Measurements from ENCODE around the gene ZFAND2B. TPM values are rescaled to one million over a fixed set of nuclear protein-coding genes. Genes with fewer than 3 reads are reported as not detected.

ZFAND2B gene
- total RNA-seq, 1 experiment from 2014 or later = 19.5 TPM

DNA sequence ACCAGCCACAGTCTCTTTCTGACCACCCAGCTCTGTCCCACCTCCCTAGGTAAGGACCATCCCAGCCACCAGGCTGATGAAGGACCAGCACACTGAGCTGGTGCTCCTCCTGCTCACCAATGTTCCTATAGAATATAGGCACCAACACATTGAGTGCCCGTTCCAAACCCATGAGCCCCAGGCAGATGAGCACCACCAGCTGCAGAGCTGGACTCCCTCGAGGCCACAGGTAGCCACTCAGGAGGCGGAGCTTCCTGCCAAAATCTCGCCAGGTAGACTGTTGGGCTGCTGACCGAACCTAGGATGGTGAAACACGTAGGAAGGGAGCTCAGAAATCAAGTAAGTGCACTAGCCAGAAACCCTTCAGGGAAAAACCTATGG lies 9.9 kb downstream of the ZFAND2B start:
- TF ChIP-seq, protein P1, sequence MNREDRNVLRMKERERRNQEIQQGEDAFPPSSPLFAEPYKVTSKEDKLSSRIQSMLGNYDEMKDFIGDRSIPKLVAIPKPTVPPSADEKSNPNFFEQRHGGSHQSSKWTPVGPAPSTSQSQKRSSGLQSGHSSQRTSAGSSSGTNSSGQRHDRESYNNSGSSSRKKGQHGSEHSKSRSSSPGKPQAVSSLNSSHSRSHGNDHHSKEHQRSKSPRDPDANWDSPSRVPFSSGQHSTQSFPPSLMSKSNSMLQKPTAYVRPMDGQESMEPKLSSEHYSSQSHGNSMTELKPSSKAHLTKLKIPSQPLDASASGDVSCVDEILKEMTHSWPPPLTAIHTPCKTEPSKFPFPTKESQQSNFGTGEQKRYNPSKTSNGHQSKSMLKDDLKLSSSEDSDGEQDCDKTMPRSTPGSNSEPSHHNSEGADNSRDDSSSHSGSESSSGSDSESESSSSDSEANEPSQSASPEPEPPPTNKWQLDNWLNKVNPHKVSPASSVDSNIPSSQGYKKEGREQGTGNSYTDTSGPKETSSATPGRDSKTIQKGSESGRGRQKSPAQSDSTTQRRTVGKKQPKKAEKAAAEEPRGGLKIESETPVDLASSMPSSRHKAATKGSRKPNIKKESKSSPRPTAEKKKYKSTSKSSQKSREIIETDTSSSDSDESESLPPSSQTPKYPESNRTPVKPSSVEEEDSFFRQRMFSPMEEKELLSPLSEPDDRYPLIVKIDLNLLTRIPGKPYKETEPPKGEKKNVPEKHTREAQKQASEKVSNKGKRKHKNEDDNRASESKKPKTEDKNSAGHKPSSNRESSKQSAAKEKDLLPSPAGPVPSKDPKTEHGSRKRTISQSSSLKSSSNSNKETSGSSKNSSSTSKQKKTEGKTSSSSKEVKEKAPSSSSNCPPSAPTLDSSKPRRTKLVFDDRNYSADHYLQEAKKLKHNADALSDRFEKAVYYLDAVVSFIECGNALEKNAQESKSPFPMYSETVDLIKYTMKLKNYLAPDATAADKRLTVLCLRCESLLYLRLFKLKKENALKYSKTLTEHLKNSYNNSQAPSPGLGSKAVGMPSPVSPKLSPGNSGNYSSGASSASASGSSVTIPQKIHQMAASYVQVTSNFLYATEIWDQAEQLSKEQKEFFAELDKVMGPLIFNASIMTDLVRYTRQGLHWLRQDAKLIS (CRISPR knock-in tag; IDR thresholded peaks at IDR 0.05; ENCODE audit: borderline replicate concordance) = no peak
- TF ChIP-seq MXD4 (CRISPR knock-in tag; IDR thresholded peaks at IDR 0.05; ENCODE audit: borderline replicate concordance) (no peak), TEAD1 (CRISPR knock-in tag; IDR thresholded peaks at IDR 0.05) (no peak), OVOL2 (CRISPR knock-in tag; IDR thresholded peaks at IDR 0.05; ENCODE audit: borderline replicate concordance) (no peak), TCF7 (CRISPR knock-in tag; IDR thresholded peaks at IDR 0.05; ENCODE audit: low read depth) (no peak), CREM (CRISPR knock-in tag; IDR thresholded peaks at IDR 0.05) (no peak), RELA (CRISPR knock-in tag; IDR thresholded peaks at IDR 0.05; ENCODE audit: borderline replicate concordance) (no peak), EMX1 (CRISPR knock-in tag; IDR thresholded peaks at IDR 0.05) (no peak), FOXP1 (CRISPR knock-in tag; IDR thresholded peaks at IDR 0.05; ENCODE audit: borderline replicate concordance) (no peak), GTF2I (CRISPR knock-in tag; conservative IDR thresholded peaks at IDR 0.05) (no peak), ZNF121 (CRISPR knock-in tag; IDR thresholded peaks at IDR 0.05) (no peak), SOX15 (CRISPR knock-in tag; IDR thresholded peaks at IDR 0.05) (no peak), NFYB (CRISPR knock-in tag; conservative IDR thresholded peaks at IDR 0.05; ENCODE audit: low read depth) (no peak)
- TF ChIP-seq, protein P2, sequence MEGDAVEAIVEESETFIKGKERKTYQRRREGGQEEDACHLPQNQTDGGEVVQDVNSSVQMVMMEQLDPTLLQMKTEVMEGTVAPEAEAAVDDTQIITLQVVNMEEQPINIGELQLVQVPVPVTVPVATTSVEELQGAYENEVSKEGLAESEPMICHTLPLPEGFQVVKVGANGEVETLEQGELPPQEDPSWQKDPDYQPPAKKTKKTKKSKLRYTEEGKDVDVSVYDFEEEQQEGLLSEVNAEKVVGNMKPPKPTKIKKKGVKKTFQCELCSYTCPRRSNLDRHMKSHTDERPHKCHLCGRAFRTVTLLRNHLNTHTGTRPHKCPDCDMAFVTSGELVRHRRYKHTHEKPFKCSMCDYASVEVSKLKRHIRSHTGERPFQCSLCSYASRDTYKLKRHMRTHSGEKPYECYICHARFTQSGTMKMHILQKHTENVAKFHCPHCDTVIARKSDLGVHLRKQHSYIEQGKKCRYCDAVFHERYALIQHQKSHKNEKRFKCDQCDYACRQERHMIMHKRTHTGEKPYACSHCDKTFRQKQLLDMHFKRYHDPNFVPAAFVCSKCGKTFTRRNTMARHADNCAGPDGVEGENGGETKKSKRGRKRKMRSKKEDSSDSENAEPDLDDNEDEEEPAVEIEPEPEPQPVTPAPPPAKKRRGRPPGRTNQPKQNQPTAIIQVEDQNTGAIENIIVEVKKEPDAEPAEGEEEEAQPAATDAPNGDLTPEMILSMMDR (IDR thresholded peaks at IDR 0.05) = no peak
- TF ChIP-seq, protein P3, sequence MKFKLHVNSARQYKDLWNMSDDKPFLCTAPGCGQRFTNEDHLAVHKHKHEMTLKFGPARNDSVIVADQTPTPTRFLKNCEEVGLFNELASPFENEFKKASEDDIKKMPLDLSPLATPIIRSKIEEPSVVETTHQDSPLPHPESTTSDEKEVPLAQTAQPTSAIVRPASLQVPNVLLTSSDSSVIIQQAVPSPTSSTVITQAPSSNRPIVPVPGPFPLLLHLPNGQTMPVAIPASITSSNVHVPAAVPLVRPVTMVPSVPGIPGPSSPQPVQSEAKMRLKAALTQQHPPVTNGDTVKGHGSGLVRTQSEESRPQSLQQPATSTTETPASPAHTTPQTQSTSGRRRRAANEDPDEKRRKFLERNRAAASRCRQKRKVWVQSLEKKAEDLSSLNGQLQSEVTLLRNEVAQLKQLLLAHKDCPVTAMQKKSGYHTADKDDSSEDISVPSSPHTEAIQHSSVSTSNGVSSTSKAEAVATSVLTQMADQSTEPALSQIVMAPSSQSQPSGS (CRISPR knock-in tag; IDR thresholded peaks at IDR 0.05; ENCODE audit: borderline replicate concordance, low read depth) = no peak
- TF ChIP-seq, protein P4, sequence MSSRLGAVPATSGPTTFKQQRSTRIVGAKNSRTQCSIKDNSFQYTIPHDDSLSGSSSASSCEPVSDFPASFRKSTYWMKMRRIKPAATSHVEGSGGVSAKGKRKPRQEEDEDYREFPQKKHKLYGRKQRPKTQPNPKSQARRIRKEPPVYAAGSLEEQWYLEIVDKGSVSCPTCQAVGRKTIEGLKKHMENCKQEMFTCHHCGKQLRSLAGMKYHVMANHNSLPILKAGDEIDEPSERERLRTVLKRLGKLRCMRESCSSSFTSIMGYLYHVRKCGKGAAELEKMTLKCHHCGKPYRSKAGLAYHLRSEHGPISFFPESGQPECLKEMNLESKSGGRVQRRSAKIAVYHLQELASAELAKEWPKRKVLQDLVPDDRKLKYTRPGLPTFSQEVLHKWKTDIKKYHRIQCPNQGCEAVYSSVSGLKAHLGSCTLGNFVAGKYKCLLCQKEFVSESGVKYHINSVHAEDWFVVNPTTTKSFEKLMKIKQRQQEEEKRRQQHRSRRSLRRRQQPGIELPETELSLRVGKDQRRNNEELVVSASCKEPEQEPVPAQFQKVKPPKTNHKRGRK (CRISPR knock-in tag; IDR thresholded peaks at IDR 0.05; ENCODE audit: borderline replicate concordance) = no peak
- TF ChIP-seq, protein P5, sequence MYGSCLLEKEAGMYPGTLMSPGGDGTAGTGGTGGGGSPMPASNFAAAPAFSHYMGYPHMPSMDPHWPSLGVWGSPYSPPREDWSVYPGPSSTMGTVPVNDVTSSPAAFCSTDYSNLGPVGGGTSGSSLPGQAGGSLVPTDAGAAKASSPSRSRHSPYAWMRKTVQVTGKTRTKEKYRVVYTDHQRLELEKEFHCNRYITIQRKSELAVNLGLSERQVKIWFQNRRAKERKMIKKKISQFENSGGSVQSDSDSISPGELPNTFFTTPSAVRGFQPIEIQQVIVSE (CRISPR knock-in tag; IDR thresholded peaks at IDR 0.05; ENCODE audit: borderline replicate concordance) = no peak
- TF ChIP-seq, protein P6, sequence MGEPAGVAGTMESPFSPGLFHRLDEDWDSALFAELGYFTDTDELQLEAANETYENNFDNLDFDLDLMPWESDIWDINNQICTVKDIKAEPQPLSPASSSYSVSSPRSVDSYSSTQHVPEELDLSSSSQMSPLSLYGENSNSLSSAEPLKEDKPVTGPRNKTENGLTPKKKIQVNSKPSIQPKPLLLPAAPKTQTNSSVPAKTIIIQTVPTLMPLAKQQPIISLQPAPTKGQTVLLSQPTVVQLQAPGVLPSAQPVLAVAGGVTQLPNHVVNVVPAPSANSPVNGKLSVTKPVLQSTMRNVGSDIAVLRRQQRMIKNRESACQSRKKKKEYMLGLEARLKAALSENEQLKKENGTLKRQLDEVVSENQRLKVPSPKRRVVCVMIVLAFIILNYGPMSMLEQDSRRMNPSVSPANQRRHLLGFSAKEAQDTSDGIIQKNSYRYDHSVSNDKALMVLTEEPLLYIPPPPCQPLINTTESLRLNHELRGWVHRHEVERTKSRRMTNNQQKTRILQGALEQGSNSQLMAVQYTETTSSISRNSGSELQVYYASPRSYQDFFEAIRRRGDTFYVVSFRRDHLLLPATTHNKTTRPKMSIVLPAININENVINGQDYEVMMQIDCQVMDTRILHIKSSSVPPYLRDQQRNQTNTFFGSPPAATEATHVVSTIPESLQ (CRISPR knock-in tag; IDR thresholded peaks at IDR 0.05) = no peak
- TF ChIP-seq, protein P7, sequence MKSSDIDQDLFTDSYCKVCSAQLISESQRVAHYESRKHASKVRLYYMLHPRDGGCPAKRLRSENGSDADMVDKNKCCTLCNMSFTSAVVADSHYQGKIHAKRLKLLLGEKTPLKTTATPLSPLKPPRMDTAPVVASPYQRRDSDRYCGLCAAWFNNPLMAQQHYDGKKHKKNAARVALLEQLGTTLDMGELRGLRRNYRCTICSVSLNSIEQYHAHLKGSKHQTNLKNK (CRISPR knock-in tag; IDR thresholded peaks at IDR 0.05) = no peak
- H3K27ac Mint-ChIP-seq = peak overlapping the region; percentile 79
- H3K36me3 Mint-ChIP-seq = peaks cover 41% of the 10 kb centered on the region
- no peaks in the 10 kb centered on the region for H3K9me3 Mint-ChIP-seq
- CTCF ChIA-PET = interaction anchor here (0.5 to 1.4 kb wide), 5 partner anchors 79 to 313 kb away, joined by 3 to 4 read pairs (median 3); no protein-coding TSS in a partner anchor
- peaks cover 25% of the 10 kb centered on the region for H3K4me1 Mint-ChIP-seq
- POLR2A ChIA-PET = interaction anchor here (0.7 kb wide), 1 partner anchor 78 kb away, joined by 3 read pairs; no protein-coding TSS in a partner anchor
- DNase-seq (ENCODE audit: low spot score) = no peak
- H3K4me3 Mint-ChIP-seq = peak overlapping the region; percentile 51
- ATAC-seq = no peak
- H3K27me3 Mint-ChIP-seq (ENCODE audit: low read depth) = no peaks in the 10 kb centered on the region
